ENCODE data around the gene RASA3. TPM values are rescaled to one million over a fixed set of nuclear protein-coding genes. Genes with fewer than 3 reads are reported as not detected.

The RASA3 gene
- total RNA-seq, 2 donors from 2014 or later: 6.3 to 12.0 TPM

DNA sequence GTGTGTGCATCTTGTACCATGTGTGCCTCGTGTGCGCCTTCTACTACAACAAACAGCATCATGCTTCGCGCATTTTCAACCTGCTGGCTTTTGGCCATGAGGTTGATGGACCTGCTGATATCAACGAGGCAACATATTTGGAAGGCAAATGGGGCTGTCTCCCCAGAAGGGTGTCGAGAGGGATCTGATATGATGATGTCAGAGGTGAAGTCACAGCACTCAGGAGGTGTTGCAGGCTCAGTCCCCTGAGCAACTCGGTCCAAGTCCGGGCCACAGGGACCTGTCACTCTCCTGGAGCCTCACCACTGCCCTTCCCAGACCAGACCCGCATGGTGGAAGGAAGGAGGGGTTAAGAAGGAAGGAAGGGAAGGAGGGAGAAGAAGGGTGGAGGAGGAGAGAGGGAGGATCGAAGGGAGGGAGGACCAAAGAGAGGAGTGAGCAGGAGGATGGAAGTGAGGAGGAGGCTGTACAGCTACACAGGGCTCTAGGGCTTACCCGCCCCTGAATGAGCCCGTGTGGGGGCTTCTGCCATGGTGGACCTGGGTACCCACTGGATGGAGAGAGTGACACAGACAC, 151.8 kb downstream of the RASA3 start:
- Histone ChIP-seq H3K27ac (ENCODE audit: low read depth, low read length) (no peak overlapping the region), H3K9me3 (ENCODE audit: control insufficient read depth, low read length) (no peaks in the 10 kb centered on the region), H3K4me3 (ENCODE audit: low read length) (no peak overlapping the region), H3K27me3 (ENCODE audit: control insufficient read depth, insufficient read depth, low read length, poor library complexity, severe bottlenecking) (no peaks in the 10 kb centered on the region), H3K4me1 (ENCODE audit: control insufficient read depth, insufficient read depth, low read length) (no peaks in the 10 kb centered on the region), H3K36me3 (ENCODE audit: control insufficient read depth, insufficient read depth, low read length) (no peaks in the 10 kb centered on the region), H3K9ac (ENCODE audit: extremely low read depth, low read length, poor library complexity, severe bottlenecking) (no peak overlapping the region)
- H3K27ac Mint-ChIP-seq: no peak overlapping the region
- H3K9me3 Mint-ChIP-seq: no peaks in the 10 kb centered on the region
- no peaks in the 10 kb centered on the region for H3K27me3 Mint-ChIP-seq (ENCODE audit: insufficient read depth)
- no peaks in the 10 kb centered on the region for H3K4me1 Mint-ChIP-seq
- TF ChIP-seq, protein P1, sequence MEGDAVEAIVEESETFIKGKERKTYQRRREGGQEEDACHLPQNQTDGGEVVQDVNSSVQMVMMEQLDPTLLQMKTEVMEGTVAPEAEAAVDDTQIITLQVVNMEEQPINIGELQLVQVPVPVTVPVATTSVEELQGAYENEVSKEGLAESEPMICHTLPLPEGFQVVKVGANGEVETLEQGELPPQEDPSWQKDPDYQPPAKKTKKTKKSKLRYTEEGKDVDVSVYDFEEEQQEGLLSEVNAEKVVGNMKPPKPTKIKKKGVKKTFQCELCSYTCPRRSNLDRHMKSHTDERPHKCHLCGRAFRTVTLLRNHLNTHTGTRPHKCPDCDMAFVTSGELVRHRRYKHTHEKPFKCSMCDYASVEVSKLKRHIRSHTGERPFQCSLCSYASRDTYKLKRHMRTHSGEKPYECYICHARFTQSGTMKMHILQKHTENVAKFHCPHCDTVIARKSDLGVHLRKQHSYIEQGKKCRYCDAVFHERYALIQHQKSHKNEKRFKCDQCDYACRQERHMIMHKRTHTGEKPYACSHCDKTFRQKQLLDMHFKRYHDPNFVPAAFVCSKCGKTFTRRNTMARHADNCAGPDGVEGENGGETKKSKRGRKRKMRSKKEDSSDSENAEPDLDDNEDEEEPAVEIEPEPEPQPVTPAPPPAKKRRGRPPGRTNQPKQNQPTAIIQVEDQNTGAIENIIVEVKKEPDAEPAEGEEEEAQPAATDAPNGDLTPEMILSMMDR (conservative IDR thresholded peaks at IDR 0.05): no peak
- no peak for DNase-seq
- H3K36me3 Mint-ChIP-seq (ENCODE audit: low read depth): peaks cover 19% of the 10 kb centered on the region
- H3K4me3 Mint-ChIP-seq: no peak overlapping the region
- 93 to 95% methylated on average over 12 of the region's 12 CpGs for WGBS, 2 experiments (ENCODE audit: insufficient coverage in 1 of 2, insufficient read length in 1 of 2)

DNA sequence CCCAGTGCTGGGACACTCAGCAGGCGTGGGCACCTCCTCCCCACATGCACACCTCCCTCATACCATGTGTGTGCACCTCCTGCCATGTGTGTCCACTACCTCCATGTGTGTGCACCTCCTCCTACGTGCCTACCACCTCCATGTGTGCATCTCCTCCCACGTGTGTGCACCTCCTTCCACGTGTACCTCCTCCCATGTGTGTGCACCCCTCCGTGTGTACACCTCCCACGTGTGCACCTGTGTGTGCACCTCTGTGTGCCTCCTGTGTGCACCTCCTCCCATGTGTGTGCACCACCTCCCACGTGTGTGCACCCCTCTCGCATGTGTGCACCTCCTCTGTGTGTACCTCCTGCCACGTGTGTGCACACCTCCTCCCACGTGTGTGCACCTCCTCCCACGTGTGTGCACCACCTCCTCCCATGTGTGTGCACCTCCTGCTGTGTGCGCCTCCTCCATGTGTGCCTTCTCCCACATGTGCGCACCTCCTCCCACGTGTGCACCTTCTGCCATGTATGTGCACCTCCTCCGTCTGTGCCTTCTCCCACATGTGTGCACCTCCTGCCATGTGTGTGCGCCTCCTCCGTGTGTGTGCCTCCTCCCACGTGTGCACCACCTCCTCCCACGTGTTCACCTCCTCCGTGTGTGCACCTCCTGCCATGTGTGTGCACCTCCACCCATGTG, 152.5 kb downstream of the RASA3 start:
- H3K4me1 Mint-ChIP-seq: no peaks in the 10 kb centered on the region
- H3K27me3 Mint-ChIP-seq (ENCODE audit: insufficient read depth): no peaks in the 10 kb centered on the region
- no peak overlapping the region for H3K27ac Mint-ChIP-seq
- Histone ChIP-seq H3K27ac (ENCODE audit: low read depth, low read length) (no peak overlapping the region), H3K9ac (ENCODE audit: extremely low read depth, low read length, poor library complexity, severe bottlenecking) (no peak overlapping the region), H3K4me3 (ENCODE audit: low read length) (no peak overlapping the region), H3K9me3 (ENCODE audit: control insufficient read depth, low read length) (no peaks in the 10 kb centered on the region), H3K36me3 (ENCODE audit: control insufficient read depth, insufficient read depth, low read length) (no peaks in the 10 kb centered on the region), H3K4me1 (ENCODE audit: control insufficient read depth, insufficient read depth, low read length) (no peaks in the 10 kb centered on the region), H3K27me3 (ENCODE audit: control insufficient read depth, insufficient read depth, low read length, poor library complexity, severe bottlenecking) (no peaks in the 10 kb centered on the region)
- TF ChIP-seq, protein P1 (conservative IDR thresholded peaks at IDR 0.05): no peak
- H3K4me3 Mint-ChIP-seq: no peak overlapping the region
- H3K36me3 Mint-ChIP-seq (ENCODE audit: low read depth): peaks cover 21% of the 10 kb centered on the region
- WGBS, 2 experiments (ENCODE audit: insufficient coverage in 1 of 2, insufficient read length in 1 of 2): 93 to 98% methylated on average over 20 of the region's 20 CpGs
- H3K9me3 Mint-ChIP-seq: no peaks in the 10 kb centered on the region
- no peak for DNase-seq

DNA sequence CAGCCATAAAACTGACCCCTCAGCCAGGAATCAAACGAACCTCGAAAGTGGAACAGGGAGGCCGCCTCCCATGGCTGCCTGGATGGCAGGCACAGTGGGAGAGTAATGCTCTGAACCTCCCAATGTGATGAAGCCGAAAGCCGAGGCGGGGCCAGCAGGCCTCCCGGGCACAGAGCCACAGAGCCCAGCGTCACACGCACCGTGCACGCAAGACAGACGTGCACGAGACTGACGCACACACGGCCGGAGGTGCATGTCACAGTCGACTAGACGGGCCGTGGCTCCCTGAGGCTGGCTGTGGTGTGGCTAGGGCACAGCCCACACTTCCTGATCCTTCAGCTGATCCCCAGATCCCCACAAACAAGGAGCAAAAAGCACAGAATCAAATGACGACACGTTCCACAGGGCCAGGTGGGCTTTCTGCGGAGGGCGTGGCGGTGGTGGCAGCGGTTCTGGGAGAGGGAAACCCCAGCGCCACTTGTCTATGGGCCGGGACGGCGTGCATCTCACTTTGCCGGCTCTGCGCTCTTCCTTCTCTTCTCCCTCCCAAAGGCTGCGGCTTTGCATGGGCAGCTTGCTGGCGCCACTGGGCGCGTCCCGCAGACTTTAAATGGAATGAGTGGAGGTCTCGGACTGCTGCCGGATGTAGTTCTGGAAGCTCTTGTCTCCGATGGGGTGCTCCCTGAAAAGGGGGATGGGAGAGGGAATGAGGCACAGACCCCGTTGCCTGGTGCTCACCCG, 153.5 kb downstream of the RASA3 start:
- TF ChIP-seq, protein P1 (conservative IDR thresholded peaks at IDR 0.05): no peak
- no peak overlapping the region for H3K4me3 ChIP-seq (ENCODE audit: low read length)
- no peak overlapping the region for H3K27ac ChIP-seq (ENCODE audit: low read depth, low read length)
- H3K27me3 ChIP-seq (ENCODE audit: control insufficient read depth, insufficient read depth, low read length, poor library complexity, severe bottlenecking): no peaks in the 10 kb centered on the region
- H3K27ac Mint-ChIP-seq: peak overlapping the region; percentile 39
- 93 to 95% methylated on average over 20 to 41 of the region's 41 CpGs for WGBS, 2 experiments (ENCODE audit: insufficient coverage in 1 of 2, insufficient read length in 1 of 2)
- no peaks in the 10 kb centered on the region for H3K9me3 Mint-ChIP-seq
- no peak overlapping the region for H3K9ac ChIP-seq (ENCODE audit: extremely low read depth, low read length, poor library complexity, severe bottlenecking)
- H3K4me1 Mint-ChIP-seq: no peaks in the 10 kb centered on the region
- H3K36me3 Mint-ChIP-seq (ENCODE audit: low read depth): peaks cover 21% of the 10 kb centered on the region
- no peak for DNase-seq
- no peak overlapping the region for H3K4me3 Mint-ChIP-seq
- H3K27me3 Mint-ChIP-seq (ENCODE audit: insufficient read depth): no peaks in the 10 kb centered on the region
- no peaks in the 10 kb centered on the region for H3K9me3 ChIP-seq (ENCODE audit: control insufficient read depth, low read length)
- H3K36me3 ChIP-seq (ENCODE audit: control insufficient read depth, insufficient read depth, low read length): no peaks in the 10 kb centered on the region
- no peaks in the 10 kb centered on the region for H3K4me1 ChIP-seq (ENCODE audit: control insufficient read depth, insufficient read depth, low read length)
